HG03280 (cell line): ENCODE results near the gene TMEM255B.
"Not testable (repeated sequence)": the region's sequence is repeated elsewhere in the genome, so short reads cannot be mapped to it uniquely, and the experiment has no call there.

ENCODE experiments used
- ATAC-seq: cut with Tn5 transposase; IDR thresholded peaks from one replicate; pipeline ENCODE4 v1.9.1; 2021; ENCODE audit warnings: mild to moderate bottlenecking, moderate library complexity; ENCODE audit not compliant: unreplicated experiment

TMEM255B gene

DNA sequence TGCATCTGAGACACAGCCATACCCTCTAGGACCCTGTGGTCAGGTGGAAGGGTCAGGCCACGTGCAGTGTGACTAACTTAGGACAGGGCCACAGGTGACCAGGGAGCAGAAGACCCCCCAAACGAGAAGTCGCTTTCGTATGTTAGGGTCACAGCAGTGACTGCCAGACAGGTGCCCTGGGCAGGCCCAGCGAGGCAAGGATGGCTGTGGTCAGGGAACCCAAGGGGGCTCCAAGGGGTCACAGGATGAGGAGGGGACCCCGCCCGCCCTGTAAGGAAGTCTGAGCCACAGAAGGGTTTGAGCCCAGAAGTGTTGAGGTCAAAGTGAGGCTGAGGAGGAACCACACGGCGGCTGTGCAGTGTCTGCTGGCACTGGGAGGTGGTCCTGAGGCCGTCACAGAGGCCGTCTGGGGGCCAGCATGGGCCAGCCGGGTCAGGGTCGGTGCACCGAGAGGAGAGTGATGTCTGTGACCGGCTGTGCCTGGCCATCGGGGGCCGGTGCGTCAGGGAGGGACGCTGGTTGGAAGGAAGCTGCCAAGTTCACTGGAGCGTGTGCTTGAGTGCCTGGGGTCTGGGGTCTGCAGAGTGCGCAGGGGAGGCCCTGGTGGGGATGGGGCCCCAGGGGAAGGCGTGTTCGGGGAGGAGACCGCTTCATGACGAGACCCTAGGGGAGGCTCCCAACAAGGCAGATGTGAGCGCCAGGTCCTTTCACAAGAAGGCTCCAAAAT is 24.8 kb upstream of the TMEM255B start:
- no peak for ATAC-seq

DNA sequence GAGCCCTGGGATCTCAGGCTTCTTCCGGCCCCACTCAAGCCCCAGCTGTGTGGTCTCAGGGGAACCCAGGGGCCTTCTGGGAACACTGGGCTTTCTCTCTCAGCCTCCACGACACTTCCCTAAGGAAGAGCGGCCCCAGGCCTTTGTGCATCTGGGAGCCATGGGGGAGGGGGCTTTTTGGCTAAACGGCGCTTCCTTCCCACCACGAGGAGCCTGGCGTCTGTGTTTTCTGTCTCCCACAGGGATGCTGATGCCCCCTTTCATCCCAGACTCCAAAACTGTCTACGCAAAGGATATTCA is 24.2 kb upstream of the TMEM255B start:
- no peak for ATAC-seq

DNA sequence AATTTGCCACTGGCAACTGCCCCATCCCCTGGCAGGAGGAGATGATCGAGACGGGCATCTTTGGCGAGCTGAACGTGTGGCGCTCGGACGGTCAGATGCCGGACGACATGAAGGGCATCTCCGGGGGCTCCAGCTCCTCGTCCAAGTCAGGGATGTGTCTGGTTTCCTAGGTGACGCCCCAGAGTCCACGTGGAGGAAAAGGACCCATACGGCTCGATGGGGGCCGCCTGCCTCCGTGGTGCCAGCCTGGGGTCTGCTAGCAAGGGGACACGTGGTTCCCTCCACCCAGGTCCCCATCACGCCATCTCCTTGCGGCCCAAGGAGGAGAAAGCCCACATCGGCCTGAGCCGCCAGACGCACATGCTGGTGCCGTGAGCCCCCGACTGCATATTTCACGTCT is 23.8 kb upstream of the TMEM255B start:
- no peak for ATAC-seq

DNA sequence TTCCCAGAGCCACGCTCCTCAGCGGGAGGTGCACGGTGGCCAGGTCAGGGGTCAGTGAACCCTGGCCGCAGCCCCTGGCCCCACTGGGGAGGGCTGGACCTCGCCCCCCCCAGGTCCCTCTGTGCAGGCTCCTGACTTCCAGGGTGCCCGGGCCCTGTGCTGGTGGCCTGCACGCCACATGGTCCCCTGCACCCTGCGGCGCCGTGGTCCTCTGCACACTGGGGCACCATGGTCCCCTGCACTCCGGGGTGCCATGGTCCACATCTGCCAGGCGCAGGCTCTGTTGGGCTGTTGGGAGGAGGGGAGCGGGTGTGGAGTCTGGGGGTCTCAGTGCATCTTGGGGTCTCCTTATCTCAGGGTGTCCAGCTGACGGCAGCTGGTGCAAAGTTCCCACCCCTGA is 23.3 kb upstream of the TMEM255B start:
- no peak for ATAC-seq

DNA sequence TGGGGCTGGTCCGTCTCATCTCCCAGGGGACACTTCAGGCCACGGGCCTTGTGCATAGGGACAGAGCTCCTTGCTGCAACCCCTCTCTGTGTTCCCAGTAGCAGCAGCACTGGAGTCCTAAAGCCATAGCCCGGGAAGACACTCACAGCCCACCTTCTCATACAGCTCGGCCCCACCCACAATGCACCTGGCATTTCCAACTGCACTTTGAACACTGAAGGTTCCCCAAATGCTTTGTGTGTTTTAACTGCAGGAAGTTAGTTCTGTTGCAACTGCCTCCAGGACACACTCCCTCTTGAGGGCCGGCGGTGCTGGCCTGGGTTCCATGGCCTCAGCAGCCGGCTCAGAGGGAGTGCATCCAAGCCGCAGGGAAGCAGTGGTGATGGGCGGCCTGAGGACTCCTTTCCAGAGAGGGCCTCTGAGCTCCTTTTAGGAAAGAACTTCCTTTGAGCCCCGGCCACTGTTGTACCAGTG is 22.7 kb upstream of the TMEM255B start:
- ATAC-seq: no peak

DNA sequence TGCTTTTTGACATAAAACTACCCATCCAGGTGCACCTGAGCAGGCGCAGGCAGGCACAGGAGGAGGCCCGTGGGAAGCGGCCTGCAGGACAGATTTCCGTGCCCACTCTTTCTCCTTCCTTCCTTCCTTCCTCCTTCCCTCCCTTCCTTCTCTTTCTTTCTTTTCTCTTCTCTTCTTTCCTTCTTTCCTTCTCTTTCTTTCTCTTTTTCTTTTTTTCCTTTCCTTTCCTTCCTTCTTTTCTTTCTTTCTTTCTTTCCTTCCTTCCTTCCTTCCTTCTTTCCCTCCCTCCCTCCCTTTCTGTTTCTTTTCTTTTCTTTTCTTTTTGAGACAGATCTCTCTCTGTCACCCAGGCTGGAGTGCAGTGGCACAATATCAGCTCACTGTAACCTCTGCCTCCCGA is 21.2 kb upstream of the TMEM255B start:
- ATAC-seq: no peak

DNA sequence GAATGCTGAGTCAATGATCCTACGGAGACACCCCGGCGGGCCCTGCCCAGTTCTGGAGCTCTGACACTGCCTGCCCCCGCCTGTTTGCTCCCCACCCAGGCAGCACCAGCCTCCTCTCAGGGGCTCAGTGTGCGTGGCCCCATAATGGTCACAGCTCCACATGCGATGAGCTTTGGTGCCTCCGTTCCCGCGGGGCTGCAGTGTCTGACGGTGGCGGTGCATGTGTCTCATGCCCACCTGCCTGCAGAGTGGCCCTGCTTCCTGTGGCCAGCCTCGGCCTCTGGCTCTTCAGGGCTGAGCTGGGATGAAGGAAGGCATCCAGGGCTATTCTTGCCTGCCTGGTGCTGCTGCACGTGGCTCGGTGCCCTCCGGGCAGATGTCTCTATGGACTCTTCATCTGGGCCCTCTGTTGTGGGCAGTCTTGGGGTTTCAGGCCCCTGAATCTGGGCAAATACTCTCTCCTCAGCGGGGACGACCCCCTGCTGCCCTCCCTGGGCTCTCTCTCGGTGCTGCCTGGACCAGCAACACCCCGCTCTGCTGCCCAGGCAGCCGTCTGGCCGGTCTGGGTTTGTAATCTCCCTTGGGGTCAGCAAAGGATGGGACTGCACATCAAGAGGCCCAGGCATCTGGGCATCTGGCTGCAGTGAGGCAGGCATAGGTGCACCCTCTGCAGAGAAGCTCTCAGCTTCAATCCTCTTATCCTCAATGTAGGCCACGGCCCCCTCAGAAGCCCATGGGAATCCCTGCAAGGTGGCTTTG is 19.3 kb upstream of the TMEM255B start:
- ATAC-seq: no peak

DNA sequence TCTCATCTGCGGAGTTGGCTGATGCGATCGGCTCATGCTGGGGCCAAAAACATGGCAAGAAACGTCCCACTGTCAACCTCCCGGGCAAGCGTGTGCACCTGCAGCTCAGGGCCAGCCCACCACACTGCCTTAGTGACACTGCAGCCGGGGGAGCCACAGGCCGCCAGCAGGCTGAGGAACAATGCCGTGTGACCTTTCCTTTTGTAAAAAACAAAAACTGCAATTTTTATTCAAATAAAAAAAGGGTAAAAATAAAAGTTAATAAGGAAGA is 18.8 kb upstream of the TMEM255B start:
- no peak for ATAC-seq

DNA sequence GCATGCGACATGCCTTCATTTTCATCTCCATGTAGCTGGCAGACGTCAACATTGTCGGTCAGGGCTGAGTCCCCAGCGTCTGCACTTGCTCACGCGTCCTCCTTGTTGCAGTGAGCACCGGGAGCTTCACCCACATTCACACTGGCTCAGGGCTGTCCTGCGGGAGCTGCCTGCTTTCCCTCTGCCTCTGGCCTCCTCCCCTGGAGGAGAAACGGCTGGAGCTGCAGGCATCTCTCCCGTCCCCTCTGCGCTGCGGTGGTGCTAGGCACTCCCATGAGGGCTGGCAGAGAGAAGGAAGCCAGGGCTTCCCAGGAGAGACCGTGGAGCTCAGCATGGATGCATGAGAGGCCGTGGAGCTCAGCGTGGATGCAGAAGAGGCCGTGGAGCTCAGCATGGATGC is 18.4 kb upstream of the TMEM255B start:
- no peak for ATAC-seq

DNA sequence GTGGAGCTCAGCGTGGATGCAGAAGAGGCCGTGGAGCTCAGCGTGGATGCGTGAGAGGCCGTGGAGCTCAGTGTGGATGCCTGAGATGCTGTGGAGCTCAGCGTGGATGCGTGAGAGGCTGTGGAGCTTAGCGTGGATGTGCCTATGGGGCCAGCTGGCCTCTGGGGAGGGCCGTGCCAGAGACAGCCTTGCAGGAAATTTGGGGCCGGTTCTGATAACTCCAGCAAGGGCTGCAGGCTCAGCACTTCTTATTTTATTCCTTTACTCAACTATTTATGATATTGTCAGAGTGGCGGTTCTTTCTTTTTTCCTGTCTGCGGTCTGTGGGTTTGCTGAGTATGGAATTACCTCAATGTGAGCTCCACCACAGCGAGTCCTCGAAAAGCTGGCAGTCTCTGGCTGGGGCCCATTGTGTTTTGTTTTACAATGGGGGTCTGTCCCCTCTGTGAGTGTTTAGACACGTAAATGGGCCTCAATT is 17.8 kb upstream of the TMEM255B start:
- ATAC-seq: no peak

DNA sequence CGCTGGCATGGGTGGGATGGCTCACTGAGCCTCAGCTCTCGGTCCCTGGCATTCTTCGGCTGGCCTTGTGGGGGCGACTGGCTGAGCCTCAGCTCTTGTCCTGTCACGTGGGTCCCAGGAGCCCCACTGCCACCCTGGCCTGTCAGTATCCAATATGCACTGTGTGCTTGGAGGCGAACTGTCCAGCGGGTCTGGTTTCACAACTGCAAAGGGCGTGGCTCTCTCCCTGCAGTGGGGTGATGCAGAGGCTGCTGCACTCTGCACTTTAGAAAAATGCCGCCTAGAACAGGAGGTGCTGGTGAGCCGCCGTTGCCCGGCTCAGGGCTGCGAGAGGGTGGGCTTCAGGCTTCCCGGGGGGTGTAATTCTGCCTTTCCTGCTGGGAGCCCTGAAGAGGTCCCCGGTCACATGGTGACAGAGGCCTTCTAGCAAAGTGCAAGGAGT is 17.0 kb upstream of the TMEM255B start:
- no peak for ATAC-seq

DNA sequence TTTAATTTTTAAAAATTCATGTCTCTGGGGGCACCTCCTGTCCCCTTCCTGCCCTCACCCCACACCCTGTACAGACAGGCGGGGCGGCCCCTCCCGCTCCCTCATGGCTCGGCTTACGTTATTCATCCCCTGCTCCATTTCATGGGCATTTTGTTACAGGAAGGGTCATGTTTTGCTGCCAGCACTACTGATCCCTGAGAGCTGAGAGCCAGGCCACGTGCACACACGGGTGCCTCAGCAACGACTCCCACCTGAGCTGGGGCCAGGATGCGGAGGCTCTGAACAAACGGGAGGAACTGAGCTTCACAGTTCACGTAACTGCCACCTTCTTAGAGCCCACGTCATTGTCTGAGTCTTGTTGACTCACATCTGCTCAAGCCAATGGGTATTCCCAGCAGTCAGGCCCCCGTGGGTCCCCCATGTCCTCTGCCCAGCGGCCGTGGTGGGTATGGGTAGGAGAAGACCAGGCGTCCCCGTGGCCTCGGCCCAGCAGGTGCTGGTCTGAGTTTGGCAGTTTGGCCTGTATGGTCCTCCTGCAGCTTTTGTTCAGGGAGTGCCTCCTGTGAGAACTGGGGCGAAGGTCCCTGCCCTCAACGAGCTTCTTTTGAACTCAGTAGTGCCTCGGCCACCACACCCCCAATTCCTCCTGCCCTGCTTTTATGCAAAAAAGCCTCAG is 16.4 kb upstream of the TMEM255B start:
- ATAC-seq: no peak

DNA sequence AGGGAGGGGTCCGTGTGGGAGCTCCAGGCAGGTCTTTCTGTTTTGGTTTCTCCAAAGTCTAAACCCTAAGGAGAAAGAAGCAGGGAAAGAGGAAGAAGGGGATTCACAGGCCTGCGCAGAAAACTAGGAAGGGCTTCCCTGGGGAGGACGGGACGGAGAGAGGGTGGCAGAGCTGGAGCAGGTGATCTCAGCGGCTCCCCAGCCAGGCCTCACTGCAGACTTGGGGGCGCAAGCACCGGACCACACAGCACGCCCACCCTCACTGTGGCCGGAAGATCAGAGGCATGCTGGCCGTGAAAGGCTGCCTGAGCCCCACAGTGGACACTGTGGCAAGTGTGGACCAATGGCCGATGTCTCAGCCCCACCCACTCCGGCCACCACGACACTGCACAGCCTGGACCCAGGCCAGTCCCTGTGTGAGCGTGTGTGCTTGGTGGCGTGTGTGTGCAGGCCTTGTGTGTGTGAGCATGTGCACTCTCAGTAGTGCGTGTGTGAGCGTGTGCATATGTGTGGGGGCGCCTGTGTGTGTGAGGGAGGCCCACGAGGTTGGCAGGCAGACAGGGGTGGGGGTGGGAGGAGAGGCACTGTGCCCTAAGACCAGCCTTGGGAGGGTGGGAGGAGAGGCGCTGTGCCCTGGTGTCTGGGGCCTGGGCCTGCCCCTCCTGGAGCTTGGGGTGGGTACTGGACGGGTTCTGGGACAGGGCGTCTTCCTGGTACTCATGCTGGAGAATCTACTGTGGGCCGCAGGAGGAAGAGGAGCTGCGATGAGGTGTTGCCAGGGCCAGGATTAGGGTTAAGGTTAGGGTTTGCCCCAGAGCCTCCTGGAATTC is 15.4 kb upstream of the TMEM255B start:
- no peak for ATAC-seq

DNA sequence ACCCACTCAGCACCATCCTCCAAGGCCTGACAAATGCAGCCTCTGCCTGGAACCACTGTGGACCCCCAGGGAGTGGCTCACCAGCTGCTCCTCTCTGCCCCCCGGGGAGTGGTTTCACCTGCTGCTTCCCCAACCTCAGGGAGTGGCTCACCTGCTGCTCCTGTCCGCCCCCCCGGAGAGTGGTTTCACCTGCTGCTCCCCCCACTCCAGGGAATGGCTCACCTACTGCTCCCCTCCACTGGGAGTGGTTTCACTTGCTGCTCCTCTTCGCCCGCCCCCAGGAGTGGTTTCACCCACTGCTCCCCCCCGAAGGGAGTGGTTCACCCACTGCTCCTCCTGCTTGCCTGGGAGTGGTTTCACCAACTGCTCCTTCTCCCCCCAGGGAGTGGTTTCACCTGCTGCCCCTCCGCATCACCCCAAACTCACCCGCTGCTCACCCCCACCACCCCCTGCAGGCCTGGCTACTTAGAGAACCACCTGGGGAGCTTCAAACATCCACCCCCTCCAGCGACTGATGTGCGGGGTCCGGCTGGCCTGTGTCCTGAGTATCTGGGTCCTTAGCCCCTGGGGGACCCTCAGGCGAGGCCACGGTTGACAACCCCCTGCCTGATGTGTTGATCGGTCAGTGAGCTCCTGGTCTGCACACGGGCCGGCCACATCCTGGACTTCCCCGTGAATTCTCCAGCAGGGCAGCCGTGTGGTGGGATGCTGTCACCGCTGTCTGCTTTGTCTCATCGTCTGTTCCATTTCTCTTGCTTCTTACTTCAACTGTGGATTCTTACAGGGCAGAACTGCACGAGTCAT is 14.6 kb upstream of the TMEM255B start:
- no peak for ATAC-seq

DNA sequence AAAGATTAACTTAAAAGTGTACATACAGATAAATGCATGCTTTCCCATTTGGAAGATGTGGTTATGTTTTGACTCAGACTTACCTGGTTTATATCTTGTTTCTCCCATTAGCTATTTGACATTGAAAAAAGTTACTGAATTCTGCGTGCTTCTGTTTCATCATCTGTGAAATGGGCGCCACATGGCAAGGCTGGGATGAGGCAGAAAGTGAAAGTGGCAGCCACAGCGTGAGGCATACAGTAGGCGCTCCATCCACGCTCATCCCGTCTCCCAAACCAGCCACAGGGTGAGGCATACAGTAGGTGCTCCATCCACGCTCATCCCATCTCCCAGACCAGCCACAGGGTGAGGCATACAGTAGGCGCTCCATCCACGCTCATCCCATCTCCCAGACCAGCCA is 14.0 kb upstream of the TMEM255B start:
- ATAC-seq: no peak

DNA sequence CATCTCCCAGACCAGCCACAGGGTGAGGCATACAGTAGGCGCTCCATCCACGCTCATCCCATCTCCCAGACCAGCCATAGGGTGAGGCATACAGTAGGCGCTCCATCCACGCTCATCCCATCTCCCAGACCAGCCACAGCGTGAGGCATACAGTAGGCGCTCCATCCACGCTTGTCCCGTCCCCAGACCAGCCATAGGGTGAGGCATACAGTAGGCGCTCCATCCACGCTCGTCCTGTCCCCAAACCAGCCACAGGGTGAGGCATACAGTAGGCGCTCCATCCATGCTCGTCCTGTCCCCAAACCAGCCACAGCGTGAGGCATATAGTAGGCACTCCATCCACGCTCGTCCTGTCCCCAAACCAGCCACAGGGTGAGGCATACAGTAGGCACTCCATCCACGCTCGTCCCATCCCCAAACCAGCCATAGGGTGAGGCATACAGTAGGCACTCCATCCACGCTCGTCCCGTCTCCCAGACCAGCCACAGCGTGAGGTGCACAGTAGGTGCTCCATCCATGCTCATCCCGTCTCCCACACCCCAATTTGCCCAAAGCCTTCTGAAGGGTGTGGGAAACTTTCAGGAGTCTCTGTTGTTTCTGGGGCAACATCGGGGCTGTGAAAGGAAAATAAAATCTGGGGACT is 13.4 kb upstream of the TMEM255B start:
- ATAC-seq: not testable (repeated sequence)

DNA sequence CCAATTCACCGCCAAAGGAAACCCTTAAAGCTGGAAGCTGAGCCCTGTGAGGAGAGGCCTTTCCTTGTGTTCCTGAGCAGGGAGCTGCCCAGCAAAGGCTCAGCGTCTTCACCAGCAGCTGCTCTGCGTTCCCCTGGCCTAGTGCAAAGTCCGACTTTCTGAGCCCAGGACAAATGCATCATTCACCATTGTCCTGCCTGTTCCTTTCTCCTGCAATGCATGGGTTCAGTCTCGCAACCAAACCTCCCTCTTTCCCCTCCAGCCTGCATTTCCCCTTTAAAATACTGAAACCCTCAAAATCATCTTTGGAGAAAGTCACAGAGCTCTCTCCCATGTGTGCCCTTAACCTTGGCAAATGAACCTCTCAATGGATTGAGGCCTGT is 12.9 kb upstream of the TMEM255B start:
- no peak for ATAC-seq

DNA sequence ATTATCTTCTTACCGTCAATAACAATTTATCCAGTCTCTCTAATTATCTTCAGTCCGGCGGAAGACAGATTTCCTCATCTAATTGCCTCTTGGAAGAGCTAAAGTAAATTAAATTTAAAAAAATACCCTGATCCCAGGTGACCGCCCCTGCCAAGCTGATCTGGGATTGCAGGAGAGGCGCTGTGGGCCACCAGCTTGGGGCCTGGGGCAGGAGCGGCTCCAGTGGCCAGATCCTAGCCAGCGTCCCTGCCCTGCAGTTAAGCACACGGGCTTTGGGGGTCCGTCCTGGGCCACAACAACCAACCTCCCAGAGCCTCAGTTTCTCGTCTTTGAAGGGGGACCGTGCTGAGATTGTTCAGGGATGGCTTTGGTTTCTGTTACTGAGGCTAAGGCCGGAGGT is 12.4 kb upstream of the TMEM255B start:
- ATAC-seq: no peak

DNA sequence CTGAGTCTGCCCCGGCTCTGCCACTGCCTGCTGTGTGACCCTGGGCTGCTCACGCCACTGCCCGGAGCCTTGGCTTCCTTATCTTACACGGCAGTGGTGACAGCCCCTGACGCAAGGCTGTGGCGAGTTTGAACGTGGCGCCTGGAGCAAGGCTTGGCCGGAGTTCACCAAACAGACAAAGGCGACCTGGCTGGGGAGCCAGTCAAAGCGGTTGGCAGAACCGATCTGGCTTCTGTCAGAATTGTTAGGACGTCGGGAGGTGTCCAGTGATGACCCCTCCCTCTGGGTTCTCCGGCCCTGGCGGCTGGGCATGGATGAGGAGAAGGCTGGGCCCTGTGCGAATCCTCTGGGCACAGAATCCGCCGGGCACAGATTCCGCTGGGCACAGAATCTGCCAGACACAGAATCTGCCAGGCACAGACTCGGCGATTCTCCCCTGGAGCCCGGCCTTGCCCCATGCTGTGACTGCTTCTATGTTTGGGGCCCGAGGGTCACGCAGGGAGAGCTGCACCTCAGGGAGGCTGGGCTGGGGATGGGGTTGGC is 11.7 kb upstream of the TMEM255B start:
- ATAC-seq: no peak
